Measurements from ENCODE around the gene CTNNA1. TPM values are rescaled to one million over a fixed set of nuclear protein-coding genes. Genes with fewer than 3 reads are reported as not detected.

CTNNA1 gene
- total and polyA plus RNA-seq, 2 of the 8 experiments (the other 6 are each of a cell fraction or from before 2014, with no cell fraction given) = 115 to 349 TPM

DNA sequence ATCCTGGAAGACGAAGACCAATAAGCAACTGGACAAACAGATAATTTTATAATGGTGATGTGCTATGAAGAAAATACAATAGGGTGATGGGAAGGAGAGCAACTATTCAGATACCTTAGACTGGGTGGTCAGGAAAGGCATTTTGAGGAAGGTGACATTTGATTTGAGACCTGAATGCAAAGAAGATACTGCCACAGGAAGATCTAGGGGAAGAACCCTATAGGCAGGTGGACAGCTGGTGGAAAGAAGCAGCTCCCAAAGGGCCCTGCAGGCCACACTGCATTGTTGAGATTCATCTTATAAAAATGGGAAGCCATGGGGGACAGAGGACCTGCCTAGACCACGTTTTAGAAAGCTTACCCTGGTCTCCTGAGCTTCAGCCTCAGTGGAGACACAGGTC lies 19.7 kb upstream of the CTNNA1 start:
- H2BK12ac ChIP-seq (ENCODE audit: low read depth, low read length) = 0 out of 2 replicates have a peak overlapping the region, but pooled peaks have one; percentile 44
- ChIA-PET POLR2A (ENCODE audit: partially characterized antibody) (no interaction called here), CTCF (ENCODE audit: partially characterized antibody) (interaction anchor here (0.7 to 1.7 kb wide), 2 partner anchors 9 to 92 kb away, joined by 4 to 6 read pairs; no protein-coding TSS in a partner anchor)
- no peak overlapping the region for H3K18ac ChIP-seq (ENCODE audit: extremely low read depth, low read length)
- no peak overlapping the region for H2AK5ac ChIP-seq (ENCODE audit: low read depth, low read length)
- no peak overlapping the region for H3K4me2 ChIP-seq (ENCODE audit: insufficient read depth in 1 of 2, low read depth in 2 of 2, low read length in 2 of 2)
- H3K27me3 ChIP-seq (replicated peaks in 1 of 4; ENCODE audit: control insufficient read depth in 3 of 4, extremely low read depth in 1 of 4, insufficient read depth in 3 of 4, low read length in 3 of 4) = no peaks in the 10 kb centered on the region
- H4K91ac ChIP-seq (replicated peaks; ENCODE audit: insufficient read length, low read length) = no peak overlapping the region
- H4K8ac ChIP-seq (ENCODE audit: extremely low read depth, insufficient read depth, low read length) = no peak overlapping the region
- no peak overlapping the region for H3K27ac ChIP-seq (ENCODE audit: low read depth, low read length)
- no peak overlapping the region for H4K5ac ChIP-seq (ENCODE audit: insufficient read length, low read depth, low read length)
- H3K79me1 ChIP-seq (ENCODE audit: low read depth, low read length) = no peaks in the 10 kb centered on the region
- DNase-seq (ENCODE audit: low read depth in 1 of 2, low spot score in 2 of 2) (no peak), FAIRE-seq (no peak)
- no peak overlapping the region for H3K4ac ChIP-seq (replicated peaks; ENCODE audit: insufficient read length, low read depth, low read length)
- no peak overlapping the region for H2AFZ ChIP-seq (ENCODE audit: low read length)
- no peak overlapping the region for H3K4me3 ChIP-seq (ENCODE audit: extremely low read depth in 1 of 4, insufficient read depth in 2 of 4, low read depth in 3 of 4, low read length in 4 of 4)
- no peaks in the 10 kb centered on the region for H3K4me1 ChIP-seq (replicated peaks in 1 of 4; ENCODE audit: control insufficient read depth in 3 of 4, insufficient read depth in 4 of 4, low read length in 3 of 4)
- no peaks in the 10 kb centered on the region for H3K9me3 ChIP-seq (ENCODE audit: insufficient read depth in 2 of 2, low read depth in 1 of 2, low read length in 1 of 2)
- H3K23me2 ChIP-seq (ENCODE audit: low read depth, low read length) = no peaks in the 10 kb centered on the region
- H3K14ac ChIP-seq (ENCODE audit: insufficient read length) = no peak overlapping the region
- H2BK15ac ChIP-seq (ENCODE audit: low read length) = no peak overlapping the region
- H3K36me3 ChIP-seq (ENCODE audit: control insufficient read depth in 2 of 4, insufficient read depth in 4 of 4, low read length in 3 of 4) = no peaks in the 10 kb centered on the region
- H3K79me2 ChIP-seq (ENCODE audit: control insufficient read depth in 1 of 2, insufficient read depth in 2 of 2, low read length in 2 of 2) = no peaks in the 10 kb centered on the region
- no peak overlapping the region for H3K9ac ChIP-seq (replicated peaks in 1 of 4; ENCODE audit: extremely low read depth in 1 of 4, low read depth in 3 of 4, low read length in 3 of 4)
- no peak overlapping the region for H2BK20ac ChIP-seq (ENCODE audit: low read length)
- H2BK120ac ChIP-seq (replicated peaks; ENCODE audit: low read depth, low read length) = no peak overlapping the region
- H3K56ac ChIP-seq (replicated peaks; ENCODE audit: insufficient read length, low read depth, low read length) = no peak overlapping the region
- no peak overlapping the region for H3K23ac ChIP-seq (ENCODE audit: insufficient read length)
- no peak overlapping the region for H2BK5ac ChIP-seq (ENCODE audit: low read depth, low read length)
- H4K20me1 ChIP-seq (replicated peaks in 1 of 2; ENCODE audit: control insufficient read depth in 1 of 2, insufficient read depth in 2 of 2, low read length in 2 of 2) = no peaks in the 10 kb centered on the region
- 83% methylated on average over 2 of the region's 2 CpGs; no CpG with 5 or more reads in 1 of the 2 experiments for WGBS, 2 experiments (ENCODE audit: extremely low coverage in 1 of 2, insufficient coverage in 1 of 2, insufficient read length in 1 of 2, insufficient replicate concordance in 2 of 2, low coverage in 1 of 2, low lambda C conversion rate in 2 of 2, missing lambda C conversion rate in 1 of 2)
- TF ChIP-seq SP2 (IDR thresholded peaks at IDR 0.05; ENCODE audit: low read length) (no peak), CREB1 (IDR thresholded peaks at IDR 0.05) (no peak), SIN3A (conservative IDR thresholded peaks at IDR 0.05 in 1 of 2, IDR thresholded peaks at IDR 0.05 in 1 of 2; ENCODE audit: low read depth in 1 of 2, low read length in 2 of 2) (no peak), HDAC2 (IDR thresholded peaks at IDR 0.05; ENCODE audit: borderline replicate concordance in 1 of 2, low read depth in 2 of 2, low read length in 2 of 2) (no peak), CTBP2 (IDR thresholded peaks at IDR 0.05; ENCODE audit: borderline replicate concordance, insufficient read depth, insufficient read length, low read length) (no peak), MAFK (IDR thresholded peaks at IDR 0.05; ENCODE audit: low read depth, low read length) (no peak), SUZ12 (IDR thresholded peaks at IDR 0.05; ENCODE audit: low read length) (no peak), POLR2A (IDR thresholded peaks at IDR 0.05; ENCODE audit: control extremely low read depth in 1 of 2, low read depth in 2 of 2, low read length in 2 of 2) (no peak), JUN (IDR thresholded peaks at IDR 0.05; ENCODE audit: low read depth, low read length) (no peak), RAD21 (IDR thresholded peaks at IDR 0.05 in 1 of 2, conservative IDR thresholded peaks at IDR 0.05 in 1 of 2; ENCODE audit: low read depth in 2 of 2, low read length in 2 of 2) (no peak), EGR1 (IDR thresholded peaks at IDR 0.05; ENCODE audit: borderline replicate concordance, low read depth, low read length) (no peak)
- TF ChIP-seq, protein P1, sequence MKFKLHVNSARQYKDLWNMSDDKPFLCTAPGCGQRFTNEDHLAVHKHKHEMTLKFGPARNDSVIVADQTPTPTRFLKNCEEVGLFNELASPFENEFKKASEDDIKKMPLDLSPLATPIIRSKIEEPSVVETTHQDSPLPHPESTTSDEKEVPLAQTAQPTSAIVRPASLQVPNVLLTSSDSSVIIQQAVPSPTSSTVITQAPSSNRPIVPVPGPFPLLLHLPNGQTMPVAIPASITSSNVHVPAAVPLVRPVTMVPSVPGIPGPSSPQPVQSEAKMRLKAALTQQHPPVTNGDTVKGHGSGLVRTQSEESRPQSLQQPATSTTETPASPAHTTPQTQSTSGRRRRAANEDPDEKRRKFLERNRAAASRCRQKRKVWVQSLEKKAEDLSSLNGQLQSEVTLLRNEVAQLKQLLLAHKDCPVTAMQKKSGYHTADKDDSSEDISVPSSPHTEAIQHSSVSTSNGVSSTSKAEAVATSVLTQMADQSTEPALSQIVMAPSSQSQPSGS (IDR thresholded peaks at IDR 0.05; ENCODE audit: low read length) = no peak
